ENCODE data around the gene ELP2.
"Not testable (repeated sequence)": the region's sequence is repeated elsewhere in the genome, so short reads cannot be mapped to it uniquely, and the experiment has no call there.

ELP2 gene

GRCh38 chr18:36194600-36195315 lies 65.1 kb downstream of the ELP2 start:
- DNase-seq: no peak

DNA sequence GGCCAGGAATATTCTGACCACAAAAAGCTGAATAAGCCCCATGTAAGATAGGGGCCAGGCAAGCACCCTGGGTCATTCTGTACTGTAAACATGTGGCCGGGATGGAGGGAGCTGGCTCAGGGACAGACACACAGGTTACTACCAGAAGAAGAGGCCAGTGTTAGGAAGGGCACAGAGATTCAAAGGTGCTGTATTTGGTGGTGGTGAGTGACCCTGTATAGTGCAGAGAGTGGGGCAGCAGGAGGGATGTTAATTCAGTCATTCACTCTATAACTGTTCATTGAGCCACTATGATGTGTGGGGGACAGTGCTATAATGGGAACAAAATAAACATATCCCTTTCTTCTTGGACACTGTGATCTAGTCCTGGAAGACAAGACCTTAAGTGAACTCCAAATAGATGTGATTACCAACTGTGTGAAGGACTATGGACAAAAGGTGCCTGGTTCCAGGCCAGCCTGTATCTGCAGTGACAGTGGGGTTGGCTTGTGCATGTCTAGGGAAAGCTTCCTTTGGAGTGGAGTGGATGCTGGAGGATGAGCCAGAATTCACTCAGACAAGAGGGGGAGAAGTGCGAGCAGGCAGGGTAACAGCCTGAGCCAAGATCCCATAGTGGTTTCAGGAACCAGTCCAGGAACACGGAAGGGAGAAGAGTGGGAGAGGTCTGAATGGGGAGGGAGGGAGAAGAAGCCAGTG lies 65.9 kb downstream of the ELP2 start:
- DNase-seq: no peak

GRCh38 chr18:36196238-36196995 lies 66.7 kb downstream of the ELP2 start:
- no peak for DNase-seq

DNA sequence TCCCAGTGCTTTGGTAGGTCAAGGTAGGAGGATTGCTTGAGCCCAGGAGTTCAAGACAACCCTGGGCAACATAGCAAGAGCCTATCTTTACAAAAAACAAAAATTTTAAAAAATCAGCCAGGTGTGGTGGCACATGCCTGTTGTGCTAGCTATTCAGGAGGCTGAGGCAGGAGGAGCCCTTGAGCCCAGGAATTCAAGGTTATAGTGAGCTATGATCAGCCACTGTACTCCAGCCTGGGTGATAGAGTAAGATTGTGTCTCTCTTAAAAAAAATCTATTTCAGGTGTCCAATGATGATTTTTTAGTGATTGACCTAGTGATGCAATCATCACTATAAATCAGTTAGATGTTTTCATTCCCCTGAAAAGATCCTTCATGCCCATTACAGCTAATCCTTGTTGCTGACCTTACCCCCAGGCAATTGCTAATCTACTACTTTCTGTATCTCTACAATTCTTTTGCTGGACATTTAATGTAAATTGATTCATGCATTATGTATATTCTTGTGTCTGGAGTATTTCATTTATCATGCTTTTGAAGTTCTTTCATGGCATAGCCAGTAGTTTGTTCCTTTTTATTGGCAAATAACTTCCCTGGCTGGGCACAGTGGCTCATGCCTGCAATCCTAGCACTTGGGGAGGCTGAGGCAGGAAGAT lies 67.9 kb downstream of the ELP2 start:
- no peak for DNase-seq

DNA sequence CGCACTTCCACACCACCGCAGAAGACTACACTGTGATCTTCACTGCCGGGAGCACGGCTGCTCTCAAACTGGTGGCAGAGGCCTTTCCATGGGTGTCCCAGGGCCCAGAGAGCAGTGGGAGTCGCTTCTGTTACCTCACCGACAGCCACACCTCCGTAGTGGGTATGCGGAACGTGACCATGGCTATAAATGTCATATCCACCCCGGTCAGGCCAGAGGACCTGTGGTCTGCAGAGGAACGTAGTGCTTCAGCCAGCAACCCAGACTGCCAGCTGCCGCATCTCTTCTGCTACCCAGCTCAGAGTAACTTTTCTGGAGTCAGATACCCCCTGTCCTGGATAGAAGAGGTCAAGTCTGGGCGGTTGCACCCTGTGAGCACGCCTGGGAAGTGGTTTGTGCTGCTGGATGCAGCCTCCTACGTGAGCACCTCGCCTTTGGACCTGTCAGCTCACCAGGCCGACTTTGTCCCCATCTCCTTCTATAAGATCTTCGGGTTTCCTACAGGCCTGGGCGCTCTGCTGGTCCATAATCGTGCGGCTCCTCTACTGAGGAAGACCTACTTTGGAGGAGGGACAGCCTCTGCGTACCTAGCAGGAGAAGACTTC lies 70.1 kb downstream of the ELP2 start:
- DNase-seq: no peak

- DNase-seq: no peak
Observed at GRCh38 chr18:36200354-36200771, 70.7 kb downstream of the ELP2 start.

DNA sequence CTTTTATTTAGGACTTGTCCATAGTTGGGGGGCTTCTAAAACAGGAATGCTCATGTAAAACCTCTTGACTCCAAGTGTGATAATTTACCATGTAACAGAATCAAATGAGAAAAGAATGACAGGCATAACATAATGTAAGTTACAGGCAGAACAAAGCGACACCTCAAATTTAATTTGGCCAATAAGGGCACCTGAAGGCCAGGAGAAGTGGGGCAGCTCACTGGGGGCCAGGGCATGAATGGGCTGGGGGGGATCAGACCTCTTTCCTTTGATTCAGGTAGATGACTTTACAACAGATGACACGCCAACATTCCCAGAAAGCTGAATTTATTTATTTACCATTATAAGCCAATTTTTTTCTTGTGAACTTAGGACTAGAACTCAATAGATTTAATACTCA lies 72.1 kb downstream of the ELP2 start:
- no peak for DNase-seq

- DNase-seq: no peak
Observed at GRCh38 chr18:36203360-36203895, 73.7 kb downstream of the ELP2 start.

- DNase-seq: no peak
Observed at GRCh38 chr18:36205166-36205565, 75.5 kb downstream of the ELP2 start.

GRCh38 chr18:36207303-36207702 lies 77.6 kb downstream of the ELP2 start:
- DNase-seq: no peak

GRCh38 chr18:36207969-36208368 lies 78.3 kb downstream of the ELP2 start:
- not testable (repeated sequence) for DNase-seq

GRCh38 chr18:36211612-36212065 lies 81.9 kb downstream of the ELP2 start:
- no peak for DNase-seq

GRCh38 chr18:36212301-36213171 lies 82.8 kb downstream of the ELP2 start:
- DNase-seq: no peak

GRCh38 chr18:36214811-36215210 lies 85.1 kb downstream of the ELP2 start:
- no peak for DNase-seq

- DNase-seq: no peak
Observed at GRCh38 chr18:36215577-36215976, 85.9 kb downstream of the ELP2 start.

GRCh38 chr18:36217348-36217747 lies 87.6 kb downstream of the ELP2 start:
- no peak for DNase-seq

GRCh38 chr18:36229188-36229587 lies 99.5 kb downstream of the ELP2 start:
- DNase-seq: no peak
